IMR-90 (cell line): ENCODE data around the gene GTF2F1. TPM values are rescaled to one million over a fixed set of nuclear protein-coding genes. Genes with fewer than 3 reads are reported as not detected.

Experiments
- ATAC-seq: fragments of 200-7000 bp; cut with Tn5 transposase; 2 replicates; pipeline ENCODE4 v1.9.1; 2020; ENCODE audit warnings: low read depth, mild to moderate bottlenecking, moderate library complexity
- BruUV-seq: library from RNA; stranded (reverse); fragments of 400-500 nt; replicated peaks from 2 replicates; lab custom pipeline; 2021; lab: Mats Ljungman, UMichigan
- CTCF ChIA-PET: fragments of 300-600 bp; formaldehyde crosslinking; extraction: SDS; loops from one replicate; lab custom pipeline; 2021; ENCODE audit warnings: antibody characterized with exemption; lab: Yijun Ruan, JAX
- POLR2A ChIA-PET: fragments of 300-600 bp; sonication (Branson Sonifier 250); formaldehyde crosslinking; loops from one replicate; lab custom pipeline; 2022; ENCODE audit warnings: antibody characterized with exemption; ENCODE audit not compliant: unreplicated experiment; lab: Charles Lee
- DNase-seq: peaks from one replicate; pipeline ENCODE4 v3.0.0; 2013
- H2AFZ ChIP-seq: replicated peaks from 2 replicates; pipeline ENCODE3; 2013; ENCODE audit warnings: low read length, mild to moderate bottlenecking; ENCODE audit not compliant: poor library complexity
- H2AK5ac ChIP-seq: 2 replicates; pipeline ENCODE4 v1.6.1; 2013; ENCODE audit warnings: low read depth, low read length, inconsistent platforms
- H2AK9ac ChIP-seq: replicated peaks from 2 replicates; pipeline ENCODE3; 2013; ENCODE audit warnings: mild to moderate bottlenecking, low read depth, low read length, moderate library complexity; ENCODE audit not compliant: poor library complexity
- H2BK120ac ChIP-seq: 2 replicates; pipeline ENCODE4 v1.6.1; 2013; ENCODE audit warnings: low read depth, low read length, inconsistent platforms
- H2BK15ac ChIP-seq: 3 replicates; pipeline ENCODE4 v1.6.1; 2013; ENCODE audit warnings: low read depth, low read length, inconsistent platforms
- H2BK20ac ChIP-seq: 2 replicates; pipeline ENCODE4 v1.6.1; 2013; ENCODE audit warnings: low read depth, mild to moderate bottlenecking, inconsistent platforms, low read length, moderate library complexity
- H2BK5ac ChIP-seq: 2 replicates; pipeline ENCODE4 v1.6.1; 2013; ENCODE audit warnings: mild to moderate bottlenecking, low read depth, low read length, inconsistent platforms; ENCODE audit not compliant: poor library complexity, severe bottlenecking
- H3K14ac ChIP-seq: replicated peaks from 2 replicates; pipeline ENCODE4 v1.6.1; 2013; ENCODE audit warnings: low read depth, low read length, inconsistent platforms
- H3K18ac ChIP-seq: 2 replicates; pipeline ENCODE4 v1.6.1; 2013; ENCODE audit warnings: low read depth, low read length, control low read depth
- H3K23ac ChIP-seq: 2 replicates; pipeline ENCODE4 v1.6.1; 2013; ENCODE audit warnings: low read depth, low read length, inconsistent platforms
- H3K27ac ChIP-seq: 2 replicates; pipeline ENCODE4 v1.5.1; 2013; ENCODE audit warnings: mild to moderate bottlenecking, control low read depth, low read length; ENCODE audit not compliant: insufficient read depth
- H3K27me3 ChIP-seq: 2 replicates; pipeline ENCODE4 v1.6.1; 2013; ENCODE audit warnings: low read length; ENCODE audit not compliant: control insufficient read depth, insufficient read depth
- H3K36me3 ChIP-seq: 2 replicates; pipeline ENCODE4 v1.6.1; 2013; ENCODE audit warnings: low read length, mixed read lengths; ENCODE audit not compliant: control insufficient read depth, insufficient read depth
- H3K4ac ChIP-seq: 2 replicates; pipeline ENCODE4 v1.6.1; 2013; ENCODE audit warnings: low read depth, low read length, inconsistent platforms
- H3K4me1 ChIP-seq: 2 replicates; pipeline ENCODE4 v1.6.1; 2013; ENCODE audit warnings: low read length, mixed read lengths; ENCODE audit not compliant: control insufficient read depth, insufficient read depth
- H3K4me2 ChIP-seq: 2 replicates; pipeline ENCODE4 v1.6.1; 2013; ENCODE audit warnings: low read depth, mild to moderate bottlenecking, control low read depth, low read length, moderate library complexity
- H3K4me3 ChIP-seq: 2 replicates; pipeline ENCODE4 v1.5.1; 2013; ENCODE audit warnings: low read depth, mild to moderate bottlenecking, control low read depth, low read length, moderate library complexity; ENCODE audit not compliant: insufficient read depth
- H3K56ac ChIP-seq: 2 replicates; pipeline ENCODE4 v1.6.1; 2013; ENCODE audit warnings: low read length, inconsistent platforms; ENCODE audit not compliant: insufficient read depth; ENCODE audit errors: extremely low read depth
- H3K79me1 ChIP-seq, 2 experiments: 2 replicates each; pipeline ENCODE4 v1.6.1; 2013; ENCODE audit warnings: low read length in 2 of 2, inconsistent platforms in 1 of 2, low read depth in 1 of 2
- H3K9ac ChIP-seq: 2 replicates; pipeline ENCODE4 v1.6.1; 2013; ENCODE audit warnings: low read depth, low read length, control low read depth
- H3K9me1 ChIP-seq: 2 replicates; pipeline ENCODE4 v1.6.1; 2013; ENCODE audit warnings: low read length, inconsistent platforms; ENCODE audit not compliant: insufficient read depth
- H3K9me3 ChIP-seq: 2 replicates; pipeline ENCODE4 v1.6.1; 2013; ENCODE audit warnings: low read length; ENCODE audit not compliant: control insufficient read depth, insufficient read depth
- H4K20me1 ChIP-seq: 2 replicates; pipeline ENCODE4 v1.6.1; 2013; ENCODE audit warnings: low read length, inconsistent platforms; ENCODE audit not compliant: insufficient read depth
- H4K5ac ChIP-seq: 2 replicates; pipeline ENCODE4 v1.6.1; 2013; ENCODE audit warnings: mild to moderate bottlenecking, low read depth, low read length, control low read depth
- H4K8ac ChIP-seq, 2 experiments: 2 replicates each; pipeline ENCODE4 v1.6.1; 2013; ENCODE audit warnings: low read depth in 2 of 2, low read length in 2 of 2, control low read depth in 1 of 2, inconsistent platforms in 1 of 2
- H4K91ac ChIP-seq: 2 replicates; pipeline ENCODE4 v1.6.1; 2013; ENCODE audit warnings: low read depth, low read length, inconsistent platforms; ENCODE audit not compliant: insufficient read depth
- BHLHE40 ChIP-seq: fragments of 150-350 bp; IDR thresholded peaks from 2 replicates; pipeline ENCODE4 v1.6.1; 2016; ENCODE audit warnings: mild to moderate bottlenecking, low read depth, low read length
- CEBPB ChIP-seq: IDR thresholded peaks from 2 replicates; pipeline ENCODE4 v1.6.1; 2012; ENCODE audit warnings: low read depth, low read length, improper control_type of control experiment
- CHD1 ChIP-seq: IDR thresholded peaks from 2 replicates; pipeline ENCODE4 v1.6.1; 2012; ENCODE audit warnings: low read depth, low read length, improper control_type of control experiment
- FOS ChIP-seq: fragments of 150-350 bp; IDR thresholded peaks from 2 replicates; pipeline ENCODE4 v1.6.1; 2016; ENCODE audit warnings: low read depth, low read length
- MAFK ChIP-seq: IDR thresholded peaks from 2 replicates; pipeline ENCODE4 v1.6.1; 2012; ENCODE audit warnings: low read depth, low read length, improper control_type of control experiment
- MAZ ChIP-seq: IDR thresholded peaks from 2 replicates; pipeline ENCODE4 v1.6.1; 2012; ENCODE audit warnings: low read depth, mild to moderate bottlenecking, low read length, improper control_type of control experiment, moderate library complexity, borderline replicate concordance
- MXI1 ChIP-seq: IDR thresholded peaks from 2 replicates; pipeline ENCODE4 v1.6.1; 2012; ENCODE audit warnings: low read depth, mild to moderate bottlenecking, low read length, moderate library complexity, borderline replicate concordance
- NFE2L2 ChIP-seq: fragments of 150-350 bp; IDR thresholded peaks from 2 replicates; pipeline ENCODE4 v1.6.1; 2016; ENCODE audit warnings: low read depth, mild to moderate bottlenecking, low read length
- POLR2A ChIP-seq: IDR thresholded peaks from 2 replicates; pipeline ENCODE4 v1.6.1; 2012; ENCODE audit warnings: mild to moderate bottlenecking, low read depth, low read length
- RAD21 ChIP-seq: IDR thresholded peaks from 2 replicates; pipeline ENCODE4 v1.6.1; 2012; ENCODE audit warnings: low read length, improper control_type of control experiment
- RCOR1 ChIP-seq: IDR thresholded peaks from 2 replicates; pipeline ENCODE4 v1.6.1; 2012; ENCODE audit warnings: mild to moderate bottlenecking, low read length, improper control_type of control experiment; ENCODE audit not compliant: insufficient replicate concordance
- RFX5 ChIP-seq: IDR thresholded peaks from 2 replicates; pipeline ENCODE4 v1.8.0; 2012; ENCODE audit warnings: low read depth, mild to moderate bottlenecking, low read length, moderate library complexity
- SMC3 ChIP-seq: fragments of 150-350 bp; IDR thresholded peaks from 2 replicates; pipeline ENCODE4 v1.6.1; 2016; ENCODE audit warnings: low read depth, mild to moderate bottlenecking, antibody characterized with exemption, low read length, moderate library complexity
- WGBS, 2 experiments: methylation state at CpG; one replicate each; pipeline versions ENCODE4 v1.1.5 to v1.1.7; 2013; ENCODE audit warnings: missing lambda C conversion rate in 2 of 2; ENCODE audit not compliant: insufficient read length in 1 of 2; ENCODE audit errors: extremely low coverage in 2 of 2; 5-methylcytosine and 5-hydroxymethylcytosine counted together
- dilution Hi-C: fragments of 300-500 bp; cut with HindIII; formaldehyde crosslinking; loops from one replicate; pipeline ENCODE4 v1.14.3; 2018; ENCODE audit warnings: low sequenced_read_pairs; ENCODE audit not compliant: unreplicated experiment
- in situ Hi-C: fragments of 300-500 bp; cut with MboI; formaldehyde crosslinking; loops from 3 replicates; pipeline ENCODE4 v1.14.3; 2019; ENCODE audit warnings: low sequenced_read_pairs, inconsistent platforms, mixed read lengths
- intact Hi-C: fragments of 100-400 bp; cut with micrococcal nuclease; formaldehyde crosslinking; loops from 2 replicates; pipeline ENCODE4 v1.10.0; 2022
- polyA plus RNA-seq, 3 experiments: library from polyadenylated mRNA; depleted of rRNA; stranded (reverse); fragments of >200 nt; gene quantifications; 2 replicates each; pipeline ENCODE4 v1.2.3, GENCODE V29; 2012; ENCODE audit warnings: low replicate concordance in 1 of 3
- total RNA-seq: library from RNA; depleted of rRNA; stranded (reverse); fragments of >200 nt; gene quantifications from 2 replicates; pipeline ENCODE4 v1.2.3, GENCODE V29; 2012
- TF ChIP-seq, protein P1 (sequence below): fragments of 150-350 bp; IDR thresholded peaks from 2 replicates; pipeline ENCODE4 v1.6.1; 2017; ENCODE audit warnings: mild to moderate bottlenecking, antibody characterized with exemption, low read length, low read depth
- TF ChIP-seq, protein P2 (sequence below): fragments of 150-350 bp; IDR thresholded peaks from 2 replicates; pipeline ENCODE4 v1.6.1; 2016; ENCODE audit warnings: low read depth, mild to moderate bottlenecking, low read length, moderate library complexity, borderline replicate concordance
- TF ChIP-seq, protein P3 (sequence below): conservative IDR thresholded peaks from 2 replicates; pipeline ENCODE4 v1.5.1; 2012; ENCODE audit warnings: mild to moderate bottlenecking, low read depth, low read length, improper control_type of control experiment

The GTF2F1 gene
- total and polyA plus RNA-seq, 2 of the 4 experiments (the other 2 are of a cell fraction), result 43.7 to 51.4 TPM

DNA sequence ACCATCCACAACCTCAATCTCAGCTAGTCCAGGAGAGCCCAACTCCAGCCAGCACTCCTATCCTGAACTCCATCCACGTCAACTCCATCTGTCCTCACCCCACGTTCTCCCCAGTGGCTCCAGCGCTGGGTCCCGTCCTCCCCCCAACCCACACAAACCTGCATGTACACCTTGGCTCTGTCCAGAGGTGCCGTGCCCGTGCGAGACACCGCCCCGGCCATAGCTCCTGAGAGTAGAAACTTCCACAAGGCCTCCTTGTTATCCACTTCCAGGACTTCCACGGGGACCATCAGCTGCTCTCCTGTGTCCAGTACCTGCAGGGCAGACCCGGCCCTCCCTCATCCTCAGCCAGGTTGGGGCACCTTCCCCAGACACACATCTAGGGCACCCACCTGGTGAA, 38.9 kb upstream of the GTF2F1 start:
- in situ Hi-C loops, result no loop called here
- Histone ChIP-seq H2AK9ac (no peak overlapping the region), H3K9me1 (no peaks in the 10 kb centered on the region), H2AFZ (no peak overlapping the region), H4K8ac (no peak overlapping the region), H3K9ac (no peak overlapping the region), H2BK5ac (no peak overlapping the region), H3K9me3 (no peaks in the 10 kb centered on the region), H2BK20ac (no peak overlapping the region), H3K36me3 (no peaks in the 10 kb centered on the region), H3K27ac (no peak overlapping the region), H3K27me3 (peaks cover 8% of the 10 kb centered on the region; the same call in 1 of the 2 replicates), H3K4ac (no peak overlapping the region), H3K56ac (no peak overlapping the region), H3K79me1 (no peaks in the 10 kb centered on the region), H3K18ac (no peak overlapping the region), H3K4me1 (no peaks in the 10 kb centered on the region), H3K23ac (no peak overlapping the region), H3K14ac (no peak overlapping the region), H4K91ac (no peak overlapping the region), H2AK5ac (no peak overlapping the region), H2BK120ac (no peak overlapping the region), H3K4me3 (no peak overlapping the region), H2BK15ac (no peak overlapping the region), H3K4me2 (no peak overlapping the region), H4K20me1 (no peaks in the 10 kb centered on the region), H4K5ac (no peak overlapping the region)
- POLR2A ChIA-PET, result no interaction called here
- DNase-seq (no peak), ATAC-seq (no peak)
- CTCF ChIA-PET, result no interaction called here
- dilution Hi-C loops, result no loop called here
- 84% methylated on average over 9 of the region's 11 CpGs; no CpG with 5 or more reads in 1 of the 2 experiments for WGBS, 2 experiments
- TF ChIP-seq RFX5 (no peak), POLR2A (no peak), CEBPB (no peak), MAZ (no peak), BHLHE40 (no peak), NFE2L2 (no peak), CHD1 (no peak), FOS (no peak), MAFK (no peak), RAD21 (no peak), RCOR1 (no peak), MXI1 (no peak), SMC3 (no peak)
- TF ChIP-seq, protein P1, sequence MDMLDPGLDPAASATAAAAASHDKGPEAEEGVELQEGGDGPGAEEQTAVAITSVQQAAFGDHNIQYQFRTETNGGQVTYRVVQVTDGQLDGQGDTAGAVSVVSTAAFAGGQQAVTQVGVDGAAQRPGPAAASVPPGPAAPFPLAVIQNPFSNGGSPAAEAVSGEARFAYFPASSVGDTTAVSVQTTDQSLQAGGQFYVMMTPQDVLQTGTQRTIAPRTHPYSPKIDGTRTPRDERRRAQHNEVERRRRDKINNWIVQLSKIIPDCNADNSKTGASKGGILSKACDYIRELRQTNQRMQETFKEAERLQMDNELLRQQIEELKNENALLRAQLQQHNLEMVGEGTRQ, result no peak
- TF ChIP-seq, protein P2, sequence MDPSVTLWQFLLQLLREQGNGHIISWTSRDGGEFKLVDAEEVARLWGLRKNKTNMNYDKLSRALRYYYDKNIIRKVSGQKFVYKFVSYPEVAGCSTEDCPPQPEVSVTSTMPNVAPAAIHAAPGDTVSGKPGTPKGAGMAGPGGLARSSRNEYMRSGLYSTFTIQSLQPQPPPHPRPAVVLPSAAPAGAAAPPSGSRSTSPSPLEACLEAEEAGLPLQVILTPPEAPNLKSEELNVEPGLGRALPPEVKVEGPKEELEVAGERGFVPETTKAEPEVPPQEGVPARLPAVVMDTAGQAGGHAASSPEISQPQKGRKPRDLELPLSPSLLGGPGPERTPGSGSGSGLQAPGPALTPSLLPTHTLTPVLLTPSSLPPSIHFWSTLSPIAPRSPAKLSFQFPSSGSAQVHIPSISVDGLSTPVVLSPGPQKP, result no peak
- TF ChIP-seq, protein P3, sequence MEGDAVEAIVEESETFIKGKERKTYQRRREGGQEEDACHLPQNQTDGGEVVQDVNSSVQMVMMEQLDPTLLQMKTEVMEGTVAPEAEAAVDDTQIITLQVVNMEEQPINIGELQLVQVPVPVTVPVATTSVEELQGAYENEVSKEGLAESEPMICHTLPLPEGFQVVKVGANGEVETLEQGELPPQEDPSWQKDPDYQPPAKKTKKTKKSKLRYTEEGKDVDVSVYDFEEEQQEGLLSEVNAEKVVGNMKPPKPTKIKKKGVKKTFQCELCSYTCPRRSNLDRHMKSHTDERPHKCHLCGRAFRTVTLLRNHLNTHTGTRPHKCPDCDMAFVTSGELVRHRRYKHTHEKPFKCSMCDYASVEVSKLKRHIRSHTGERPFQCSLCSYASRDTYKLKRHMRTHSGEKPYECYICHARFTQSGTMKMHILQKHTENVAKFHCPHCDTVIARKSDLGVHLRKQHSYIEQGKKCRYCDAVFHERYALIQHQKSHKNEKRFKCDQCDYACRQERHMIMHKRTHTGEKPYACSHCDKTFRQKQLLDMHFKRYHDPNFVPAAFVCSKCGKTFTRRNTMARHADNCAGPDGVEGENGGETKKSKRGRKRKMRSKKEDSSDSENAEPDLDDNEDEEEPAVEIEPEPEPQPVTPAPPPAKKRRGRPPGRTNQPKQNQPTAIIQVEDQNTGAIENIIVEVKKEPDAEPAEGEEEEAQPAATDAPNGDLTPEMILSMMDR, result no peak
- no TSS peak for BruUV-seq
- intact Hi-C loops, result no loop called here
